NOMO-1 treated with dmso at 0.1 percent for 144 hours (cell line): ENCODE results near the gene BRIX1.
"Not testable (repeated sequence)": the region's sequence is repeated elsewhere in the genome, so short reads cannot be mapped to it uniquely, and the experiment has no call there.

Experiments
- DNase-seq: peaks from one replicate; lab custom pipeline; 2025; ENCODE audit not compliant: unreplicated experiment; lab: John Stamatoyannopoulos, UW

Gene BRIX1

GRCh38 chr5:34957857-34958690 is 42.6 kb downstream of the BRIX1 start:
- DNase-seq, result peak; percentile 3

GRCh38 chr5:34959323-34959722 is 43.8 kb downstream of the BRIX1 start:
- no peak for DNase-seq

- DNase-seq, result no peak
These were observed 52.0 kb downstream of the BRIX1 start for GRCh38 chr5:34967540-34967939.

- no peak for DNase-seq
These were observed 52.7 kb downstream of the BRIX1 start for GRCh38 chr5:34968258-34968657.

GRCh38 chr5:34970552-34970951 is 55.0 kb downstream of the BRIX1 start:
- no peak for DNase-seq

- DNase-seq, result not testable (repeated sequence)
These were observed 56.1 kb downstream of the BRIX1 start for GRCh38 chr5:34971655-34972054.
